ENCODE measurements around the gene HES5. TPM values are rescaled to one million over a fixed set of nuclear protein-coding genes. Genes with fewer than 3 reads are reported as not detected.

Gene HES5
- total and polyA plus RNA-seq, 2 experiments from 2014 or later: 0.16 to 0.21 TPM

DNA sequence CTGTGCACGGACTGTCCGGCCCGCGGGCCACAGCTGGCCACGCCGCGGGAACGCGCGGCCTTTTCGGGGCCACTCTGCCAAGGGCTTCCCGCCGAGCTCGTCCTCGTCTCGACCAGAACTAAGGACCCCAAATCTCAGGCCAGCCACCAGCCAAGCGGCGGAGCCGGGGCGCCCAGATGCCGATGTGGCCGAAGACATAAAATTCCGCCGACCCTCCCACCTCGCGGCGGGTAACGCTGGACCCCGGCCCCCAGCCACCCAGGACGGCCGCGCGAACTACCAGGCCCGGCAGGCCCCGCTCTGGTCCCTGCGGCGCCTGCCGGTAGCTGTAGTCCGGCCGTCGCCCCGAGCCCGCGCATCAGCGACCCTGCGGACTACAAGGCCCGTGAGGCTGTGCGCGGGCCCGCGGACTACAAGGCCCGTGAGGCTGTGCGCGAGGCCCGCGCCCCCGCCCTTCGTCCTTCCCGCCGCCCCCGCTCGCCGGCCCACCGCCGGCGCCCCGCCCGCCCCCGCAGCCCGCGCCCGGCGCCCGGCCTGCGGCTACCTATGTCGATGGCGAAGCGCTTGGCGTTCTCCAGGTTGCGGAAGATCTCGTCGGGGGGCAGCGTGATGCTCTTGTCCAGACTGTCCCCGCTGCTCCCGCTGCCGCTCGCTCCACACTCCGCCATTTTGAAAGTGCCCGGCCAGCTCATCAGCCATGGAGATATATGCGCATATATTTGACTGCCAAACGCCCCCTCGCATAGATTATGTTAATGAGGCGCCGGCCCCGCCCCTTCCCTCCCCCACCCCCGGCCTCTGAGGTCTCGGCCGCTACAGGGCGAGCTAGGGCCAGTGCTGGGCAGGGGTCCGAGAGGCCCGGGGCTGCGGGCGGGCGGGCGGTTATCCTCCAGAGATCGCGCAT lies 3.9 kb downstream of the HES5 start, which contains the start of gene PANK4:
TSS of gene PANK4 (minus strand) at position 677 of the 904 bp plus-strand sequence. CDS start at position 668, 9 bp downstream.
- Histone ChIP-seq H4K20me1 (replicated peaks; ENCODE audit: insufficient read depth) (peaks cover 30% of the 10 kb centered on the region), H3K4me2 (peak within 1 kb of the TSS; percentile 93), H3K79me2 (replicated peaks; ENCODE audit: insufficient read depth) (peaks cover 46% of the 10 kb centered on the region), H3K4me1 (ENCODE audit: insufficient read depth) (peaks cover 19% of the 10 kb centered on the region), H2AFZ (0 out of 2 replicates have a peak within 1 kb of the TSS, but pooled peaks have one; percentile 28), H3K4me3 (peak within 1 kb of the TSS; percentile 92), H3F3A (replicated peaks; ENCODE audit: low read depth) (no peaks in the 10 kb centered on the region), H3K9me2 (ENCODE audit: insufficient read depth) (no peaks in the 10 kb centered on the region), H3K27ac (ENCODE audit: low read depth) (no peak within 1 kb of the TSS), H3K27me3 (ENCODE audit: insufficient read depth) (peaks cover 44% of the 10 kb centered on the region), H3K36me3 (ENCODE audit: insufficient read depth) (0 out of 2 replicates have a peak, but pooled peaks cover under 1% of the 10 kb centered on the region)
- Mint-ChIP-seq H3K4me1 (peaks cover 35% of the 10 kb centered on the region), H3K27ac (peak within 1 kb of the TSS; percentile 95), H3K36me3 (ENCODE audit: low read depth) (peaks cover 6% of the 10 kb centered on the region), H3K4me3 (peak within 1 kb of the TSS; percentile 91), H3K9me3 (no peaks in the 10 kb centered on the region), H3K27me3 (ENCODE audit: insufficient read depth, low read depth, poor library complexity) (peaks cover 43% of the 10 kb centered on the region)
- ATAC-seq: peak; percentile 69
- TF ChIP-seq ZNF114 (CRISPR knock-in tag; IDR thresholded peaks at IDR 0.05): peak; percentile 75; the same call in 1 of the 2 replicates
- no peak for TF ChIP-seq STAT1 (IDR thresholded peaks at IDR 0.05; ENCODE audit: unreplicated experiment)
- TF ChIP-seq CREB1 (CRISPR knock-in tag; IDR thresholded peaks at IDR 0.05; ENCODE audit: low read depth): peak; percentile 74
- peak; percentile 70; the same call in 1 of the 2 replicates for TF ChIP-seq POLR2AphosphoS5 (IDR thresholded peaks at IDR 0.05; ENCODE audit: low read depth)
- TF ChIP-seq, protein P1, sequence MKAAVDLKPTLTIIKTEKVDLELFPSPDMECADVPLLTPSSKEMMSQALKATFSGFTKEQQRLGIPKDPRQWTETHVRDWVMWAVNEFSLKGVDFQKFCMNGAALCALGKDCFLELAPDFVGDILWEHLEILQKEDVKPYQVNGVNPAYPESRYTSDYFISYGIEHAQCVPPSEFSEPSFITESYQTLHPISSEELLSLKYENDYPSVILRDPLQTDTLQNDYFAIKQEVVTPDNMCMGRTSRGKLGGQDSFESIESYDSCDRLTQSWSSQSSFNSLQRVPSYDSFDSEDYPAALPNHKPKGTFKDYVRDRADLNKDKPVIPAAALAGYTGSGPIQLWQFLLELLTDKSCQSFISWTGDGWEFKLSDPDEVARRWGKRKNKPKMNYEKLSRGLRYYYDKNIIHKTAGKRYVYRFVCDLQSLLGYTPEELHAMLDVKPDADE (IDR thresholded peaks at IDR 0.05): peak; percentile 99
- DNase-seq (ENCODE audit: low spot score): peak; percentile 97

- DNase-seq (ENCODE audit: low spot score) (peak; percentile 43), ATAC-seq (no peak)
- H3F3A ChIP-seq (replicated peaks; ENCODE audit: low read depth): no peaks in the 10 kb centered on the region
- H3K36me3 ChIP-seq (ENCODE audit: insufficient read depth): 0 out of 2 replicates have a peak, but pooled peaks cover 5% of the 10 kb centered on the region
- H3K9me3 Mint-ChIP-seq: no peaks in the 10 kb centered on the region
- H3K4me2 ChIP-seq: peak overlapping the region; percentile 93
- peaks cover 37% of the 10 kb centered on the region for H4K20me1 ChIP-seq (replicated peaks; ENCODE audit: insufficient read depth)
- H3K27me3 ChIP-seq (ENCODE audit: insufficient read depth): peaks cover 38% of the 10 kb centered on the region
- H3K4me3 ChIP-seq: peak overlapping the region; percentile 92
- peaks cover 19% of the 10 kb centered on the region for H3K4me1 ChIP-seq (ENCODE audit: insufficient read depth)
- peaks cover 35% of the 10 kb centered on the region for H3K4me1 Mint-ChIP-seq
- peaks cover 37% of the 10 kb centered on the region for H3K27me3 Mint-ChIP-seq (ENCODE audit: insufficient read depth, low read depth, poor library complexity)
- H3K27ac Mint-ChIP-seq: no peak overlapping the region; the same call in 1 of the 2 replicates
- no peaks in the 10 kb centered on the region for H3K9me2 ChIP-seq (ENCODE audit: insufficient read depth)
- no peak overlapping the region for H2AFZ ChIP-seq
- peak overlapping the region; percentile 91 for H3K4me3 Mint-ChIP-seq
- H3K27ac ChIP-seq (ENCODE audit: low read depth): no peak overlapping the region
- H3K79me2 ChIP-seq (replicated peaks; ENCODE audit: insufficient read depth): peaks cover 46% of the 10 kb centered on the region
- H3K36me3 Mint-ChIP-seq (ENCODE audit: low read depth): peaks cover 12% of the 10 kb centered on the region
- TF ChIP-seq ZNF114 (CRISPR knock-in tag; IDR thresholded peaks at IDR 0.05) (no peak), REST (IDR thresholded peaks at IDR 0.05; ENCODE audit: unreplicated experiment) (no peak), CTCF (conservative IDR thresholded peaks at IDR 0.05; ENCODE audit: low read depth in 2 of 2) (no peak), STAT1 (IDR thresholded peaks at IDR 0.05; ENCODE audit: unreplicated experiment) (no peak), JUNB (IDR thresholded peaks at IDR 0.05; ENCODE audit: unreplicated experiment) (no peak), NANOG (IDR thresholded peaks at IDR 0.05; ENCODE audit: borderline replicate concordance) (no peak), EZH2phosphoT487 (IDR thresholded peaks at IDR 0.05; ENCODE audit: unreplicated experiment) (no peak), POLR2AphosphoS5 (IDR thresholded peaks at IDR 0.05; ENCODE audit: low read depth) (no peak), EZH2 (IDR thresholded peaks at IDR 0.05; ENCODE audit: low read depth, unreplicated experiment) (no peak), CREB1 (CRISPR knock-in tag; IDR thresholded peaks at IDR 0.05; ENCODE audit: low read depth) (no peak), ZNF331 (CRISPR knock-in tag; IDR thresholded peaks at IDR 0.05; ENCODE audit: low read depth) (no peak)
- TF ChIP-seq, protein P1 (IDR thresholded peaks at IDR 0.05): no peak
Observed at GRCh38 chr1:2525572-2525919, 4.5 kb downstream of the HES5 start.
